GM19463 (cell line): Measurements from ENCODE around the gene MBTPS1.
A peak's percentile ranks its signal among the peaks of the same experiment; 100 is the strongest.

ENCODE experiments used
- ATAC-seq: cut with Tn5 transposase; IDR thresholded peaks from one replicate; pipeline ENCODE4 v1.9.1; 2021; ENCODE audit warnings: mild to moderate bottlenecking, moderate library complexity; ENCODE audit not compliant: unreplicated experiment

MBTPS1 gene

DNA sequence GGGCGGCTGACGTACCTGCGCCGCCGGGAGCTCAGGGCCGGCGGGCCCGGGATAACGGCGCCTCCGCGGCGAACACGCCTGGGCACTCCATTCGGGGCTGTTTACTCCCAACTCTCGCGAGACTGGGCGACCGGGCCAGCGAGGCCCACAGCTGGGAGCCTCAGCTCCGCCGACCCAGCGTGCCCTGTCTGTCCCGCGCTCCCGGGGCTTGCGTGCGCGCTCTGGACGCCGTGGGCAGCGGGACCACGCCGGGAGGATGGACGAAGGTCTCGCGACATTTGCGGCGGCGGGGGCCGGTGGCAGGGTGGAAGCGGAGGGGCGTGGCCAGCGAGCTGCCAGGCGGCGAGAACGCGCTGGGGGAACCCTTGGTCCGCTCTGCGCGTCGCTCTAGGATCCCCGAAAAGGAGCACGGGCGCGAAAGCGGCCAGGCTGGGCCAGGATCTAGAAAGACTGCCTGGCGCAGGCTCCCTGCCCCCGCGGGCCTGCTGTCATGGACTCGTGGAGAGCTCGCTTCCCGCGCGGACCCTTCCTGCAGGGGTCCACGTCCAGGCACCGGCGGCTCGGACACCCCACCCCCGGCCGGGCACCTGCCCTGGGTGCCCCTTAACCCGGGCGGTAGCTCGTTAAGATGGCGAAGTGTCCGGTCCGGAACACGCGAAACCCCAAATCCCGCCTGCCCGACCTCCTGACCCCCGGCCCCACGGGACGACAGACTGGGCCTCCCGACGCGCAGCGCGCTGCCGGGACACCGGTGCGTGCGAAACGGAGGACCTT is at the start of gene MBTPS1:
TSS of gene MBTPS1 (minus strand) at position 223 of the 774 bp plus-strand sequence. CDS start 15,159 bp downstream, outside the sequence.
- peak; percentile 94 for ATAC-seq

- no peak for ATAC-seq
Measured at GRCh38 chr16:84165746-84166145, 49.0 kb upstream of the MBTPS1 start.

DNA sequence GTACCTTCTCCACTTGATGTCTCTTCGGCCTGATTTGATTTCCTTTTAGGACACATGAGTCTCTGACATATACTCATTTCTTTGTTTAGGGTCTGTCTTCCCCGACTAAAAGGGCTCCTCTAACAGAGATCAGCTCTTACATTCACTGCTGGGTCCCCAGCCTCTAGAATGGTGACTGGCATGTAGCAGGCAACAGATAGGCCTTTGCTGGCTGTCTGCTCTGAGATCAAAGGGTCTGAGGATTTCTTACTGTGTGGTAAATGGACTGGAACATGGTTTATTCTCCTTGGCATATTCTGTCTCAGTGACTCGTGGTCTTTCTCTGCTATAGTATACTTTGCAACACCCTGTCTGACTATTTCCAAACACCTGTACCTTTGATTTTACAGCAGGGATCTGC is 45.1 kb upstream of the MBTPS1 start:
- ATAC-seq: no peak

DNA sequence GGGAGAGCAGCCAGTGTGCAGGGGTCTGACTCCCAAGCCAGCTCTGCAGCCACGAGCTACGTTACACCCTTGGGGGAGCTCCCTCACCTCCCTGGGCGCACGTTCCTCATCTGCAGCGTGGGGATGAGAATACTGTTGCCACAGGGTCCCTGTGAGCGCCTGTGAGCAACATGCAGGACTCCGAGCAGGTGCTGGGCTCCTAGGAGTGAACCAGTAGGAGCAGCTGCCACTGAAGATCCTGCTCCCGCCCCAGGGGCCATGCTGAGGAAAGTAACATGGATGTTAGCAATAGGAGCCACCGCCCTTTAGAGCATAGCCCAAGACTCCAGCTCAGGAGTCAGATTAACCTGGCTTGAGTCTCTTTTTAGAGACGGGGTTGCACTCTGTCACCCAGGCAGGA is 44.3 kb upstream of the MBTPS1 start:
- ATAC-seq: no peak

GRCh38 chr16:84159800-84160199 is 43.1 kb upstream of the MBTPS1 start:
- ATAC-seq: no peak

GRCh38 chr16:84159007-84159406 is 42.3 kb upstream of the MBTPS1 start:
- ATAC-seq: no peak

- ATAC-seq: no peak
Measured at GRCh38 chr16:84156342-84156784, 39.6 kb upstream of the MBTPS1 start.

DNA sequence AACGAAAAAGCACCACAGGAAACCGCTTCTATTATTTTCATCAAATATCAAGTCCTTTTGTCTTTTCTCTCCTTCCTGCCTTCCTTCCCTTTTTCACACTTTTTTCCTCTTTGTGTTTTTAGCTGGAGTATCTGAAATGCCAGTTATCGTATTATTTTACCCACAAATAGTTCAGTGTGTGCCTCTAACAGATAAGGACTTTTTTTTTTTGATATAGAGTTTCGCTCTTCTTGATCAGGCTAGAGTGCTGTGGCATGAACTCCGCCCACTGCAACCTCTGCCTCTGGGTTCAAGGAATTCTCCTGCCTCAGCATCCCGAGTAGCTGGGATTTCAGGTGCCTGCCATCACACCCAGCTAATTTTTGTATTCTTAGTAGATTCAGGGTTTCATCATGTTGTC is 39.0 kb upstream of the MBTPS1 start:
- no peak for ATAC-seq

DNA sequence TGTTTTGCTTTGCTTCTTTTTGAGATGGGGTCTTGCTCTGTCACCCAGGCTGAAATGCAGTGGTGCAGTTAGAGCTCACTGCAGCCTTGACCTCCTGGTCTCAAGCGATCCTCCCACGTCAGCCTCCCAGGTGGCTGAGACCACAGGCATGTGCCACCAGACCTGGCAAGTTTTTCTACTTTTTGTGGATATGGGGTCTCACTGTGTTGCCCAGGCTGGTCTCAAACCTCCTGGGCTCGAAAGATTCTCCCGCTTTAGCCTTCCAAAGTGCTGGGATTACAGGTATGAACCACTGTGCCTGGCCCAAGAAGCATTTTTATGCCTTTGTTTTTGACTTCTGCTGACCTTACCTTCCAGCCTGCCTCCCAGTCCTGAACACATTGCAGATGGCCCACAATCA is 38.5 kb upstream of the MBTPS1 start:
- no peak for ATAC-seq

GRCh38 chr16:84153660-84154214 is 37.0 kb upstream of the MBTPS1 start:
- ATAC-seq: no peak

DNA sequence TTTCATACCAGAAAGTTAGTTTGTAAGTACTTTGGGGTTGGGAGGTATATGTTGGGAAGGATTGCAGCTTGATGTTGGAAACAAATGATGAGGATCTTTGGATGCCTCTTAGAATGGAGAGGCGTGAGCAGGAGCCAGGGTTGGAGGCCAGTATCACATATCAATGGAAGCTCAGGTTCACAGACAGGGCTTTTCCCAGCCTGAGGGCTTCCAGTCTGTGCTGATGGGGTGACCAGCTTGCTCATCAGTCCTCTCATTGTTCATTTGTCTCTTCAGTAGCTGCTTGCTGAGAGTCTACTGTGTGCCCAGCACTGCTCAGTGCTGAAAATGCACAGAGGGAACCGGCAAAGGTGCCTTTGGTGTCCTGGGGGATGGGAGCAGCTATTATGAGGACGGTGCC is 34.2 kb upstream of the MBTPS1 start:
- ATAC-seq: no peak

- peak; percentile 90 for ATAC-seq
Measured at GRCh38 chr16:84144859-84145639, 28.3 kb upstream of the MBTPS1 start, which contains the start of the genes DNAAF1 and HSDL1. DNAAF1 (plus strand) TSS chr16:84145308; CDS start chr16:84145441, 133 bp downstream. HSDL1 (minus strand) TSS chr16:84145177; CDS start chr16:84131321, 13,856 bp downstream.

DNA sequence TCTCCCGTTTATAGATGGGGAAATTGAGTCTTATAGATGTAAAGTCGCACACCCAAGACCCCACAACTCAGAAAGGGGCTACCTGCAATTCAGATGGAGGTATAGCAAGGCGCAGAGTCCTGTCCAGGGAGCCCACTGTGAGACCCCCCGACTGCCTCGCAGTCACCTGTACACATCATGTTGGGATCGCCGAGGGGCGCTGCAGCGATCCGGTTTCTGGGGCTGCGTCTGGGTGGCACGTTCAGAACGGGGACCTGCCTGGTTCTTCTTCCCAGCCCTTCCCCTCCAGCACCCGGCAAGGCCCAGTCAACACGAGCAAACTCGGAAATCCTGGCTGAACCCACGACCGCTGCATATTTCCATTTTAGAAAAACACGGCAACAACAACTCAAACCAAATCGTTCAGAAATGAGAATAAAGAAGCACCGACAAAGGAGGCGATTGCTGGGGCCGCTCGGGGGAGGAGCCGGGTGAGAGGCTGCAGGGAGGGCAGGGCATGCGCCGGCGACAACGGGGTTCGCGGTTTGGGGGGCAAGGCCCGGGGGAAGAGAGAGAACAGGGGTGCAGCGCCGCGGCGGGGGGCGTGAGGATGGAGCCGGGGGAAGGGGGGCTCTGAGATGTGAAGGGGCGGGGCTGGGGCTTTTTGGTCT is 27.6 kb upstream of the MBTPS1 start:
- ATAC-seq: no peak

DNA sequence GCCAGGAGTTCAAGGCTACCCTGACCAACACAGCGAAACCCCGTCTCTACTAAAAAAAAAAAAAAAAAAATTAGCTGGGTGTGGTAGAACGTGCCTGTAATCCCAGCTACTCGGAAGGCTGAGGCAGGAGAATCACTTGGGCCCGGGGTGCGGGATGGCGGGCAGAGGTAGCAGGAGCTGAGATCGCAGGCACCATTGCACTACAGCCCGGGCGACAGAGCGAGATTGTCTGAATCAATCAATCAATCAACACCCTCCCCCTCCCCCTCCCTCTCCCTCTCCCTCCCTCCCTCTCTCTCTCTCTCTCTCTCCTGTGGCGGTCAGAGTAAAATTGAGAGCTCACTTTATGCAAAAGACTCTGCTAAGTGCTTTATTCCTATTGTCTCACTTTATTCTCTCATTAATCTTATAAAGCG is 27.1 kb upstream of the MBTPS1 start:
- ATAC-seq: no peak

DNA sequence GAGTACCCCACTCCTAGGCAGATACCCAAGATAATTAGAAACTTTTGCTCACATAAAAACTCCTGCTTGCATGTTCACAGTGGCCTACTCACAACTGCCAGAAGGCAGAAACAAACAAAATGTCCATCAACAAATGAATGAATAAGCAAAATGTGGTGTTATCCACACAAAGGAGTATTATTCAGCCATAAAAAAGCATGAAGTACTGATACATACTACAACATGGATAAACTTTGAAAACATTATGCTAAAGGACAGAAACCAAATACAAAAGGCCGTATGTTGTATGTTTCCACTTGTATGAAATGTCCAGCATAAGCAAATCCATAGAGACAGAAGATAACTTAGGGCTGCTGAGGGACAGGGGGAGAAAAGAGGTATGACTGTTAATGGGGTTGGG is 26.3 kb upstream of the MBTPS1 start:
- ATAC-seq: no peak

- ATAC-seq: no peak
Measured at GRCh38 chr16:84141143-84141670, 24.5 kb upstream of the MBTPS1 start.

GRCh38 chr16:84139628-84140258 is 23.0 kb upstream of the MBTPS1 start:
- no peak for ATAC-seq

GRCh38 chr16:84138824-84139627 is 22.3 kb upstream of the MBTPS1 start:
- ATAC-seq: peak; percentile 95

GRCh38 chr16:84138500-84138823 is 21.7 kb upstream of the MBTPS1 start:
- ATAC-seq: no peak
